Forelimb muscle (tissue), 1 donor: ENCODE results near the gene PKP3. TPM values are rescaled to one million over a fixed set of nuclear protein-coding genes. Genes with fewer than 3 reads are reported as not detected.
"Not testable (repeated sequence)": the region's sequence is repeated elsewhere in the genome, so short reads cannot be mapped to it uniquely, and the experiment has no call there.

Experiments
- DNase-seq: peaks from one replicate; pipeline ENCODE4 v3.0.0-alpha.2; 2013; ENCODE audit warnings: low read depth
- polyA plus RNA-seq: library from polyadenylated mRNA; unstranded; fragments of 120-200 nt; gene quantifications from one replicate; pipeline ENCODE4 v1.2.1, GENCODE V29; 2013; ENCODE audit not compliant: insufficient read length

PKP3 gene
- polyA plus RNA-seq, 1 donor = 0.16 TPM

GRCh38 chr11:362642-363442 is 31.2 kb upstream of the PKP3 start:
- no peak for DNase-seq

- DNase-seq = not testable (repeated sequence)
Observed at GRCh38 chr11:363443-363805, 30.6 kb upstream of the PKP3 start.

- DNase-seq = no peak
Observed at GRCh38 chr11:363948-364761, 29.9 kb upstream of the PKP3 start.

GRCh38 chr11:364991-365725 is 28.9 kb upstream of the PKP3 start:
- DNase-seq = no peak

- no peak for DNase-seq
Observed at GRCh38 chr11:365831-366230, 28.2 kb upstream of the PKP3 start.

GRCh38 chr11:367956-368413 is 26.0 kb upstream of the PKP3 start:
- no peak for DNase-seq

GRCh38 chr11:368414-369335 is 25.3 kb upstream of the PKP3 start:
- DNase-seq = no peak

- DNase-seq = no peak
Observed at GRCh38 chr11:369336-370018, 24.5 kb upstream of the PKP3 start, which contains the start of gene B4GALNT4. Gene B4GALNT4, plus strand, starts transcription at chr11:369499. Its CDS starts 305 bp downstream, at chr11:369804.

- DNase-seq = no peak
Observed at GRCh38 chr11:370070-370941, 23.7 kb upstream of the PKP3 start.

- no peak for DNase-seq
Observed at GRCh38 chr11:371051-371450, 23.0 kb upstream of the PKP3 start.

GRCh38 chr11:371716-372590 is 22.1 kb upstream of the PKP3 start:
- no peak for DNase-seq

GRCh38 chr11:372809-373715 is 20.9 kb upstream of the PKP3 start:
- no peak for DNase-seq

GRCh38 chr11:373716-374551 is 20.1 kb upstream of the PKP3 start:
- no peak for DNase-seq

GRCh38 chr11:375065-376025 is 18.7 kb upstream of the PKP3 start:
- no peak for DNase-seq

GRCh38 chr11:376531-377173 is 17.4 kb upstream of the PKP3 start:
- no peak for DNase-seq
